ENCODE results near the gene FAM76B. TPM values are rescaled to one million over a fixed set of nuclear protein-coding genes. Genes with fewer than 3 reads are reported as not detected.

The FAM76B gene
- total RNA-seq, 4 donors from 2014 or later = 13.4 to 52.1 (median 26.8) TPM

DNA sequence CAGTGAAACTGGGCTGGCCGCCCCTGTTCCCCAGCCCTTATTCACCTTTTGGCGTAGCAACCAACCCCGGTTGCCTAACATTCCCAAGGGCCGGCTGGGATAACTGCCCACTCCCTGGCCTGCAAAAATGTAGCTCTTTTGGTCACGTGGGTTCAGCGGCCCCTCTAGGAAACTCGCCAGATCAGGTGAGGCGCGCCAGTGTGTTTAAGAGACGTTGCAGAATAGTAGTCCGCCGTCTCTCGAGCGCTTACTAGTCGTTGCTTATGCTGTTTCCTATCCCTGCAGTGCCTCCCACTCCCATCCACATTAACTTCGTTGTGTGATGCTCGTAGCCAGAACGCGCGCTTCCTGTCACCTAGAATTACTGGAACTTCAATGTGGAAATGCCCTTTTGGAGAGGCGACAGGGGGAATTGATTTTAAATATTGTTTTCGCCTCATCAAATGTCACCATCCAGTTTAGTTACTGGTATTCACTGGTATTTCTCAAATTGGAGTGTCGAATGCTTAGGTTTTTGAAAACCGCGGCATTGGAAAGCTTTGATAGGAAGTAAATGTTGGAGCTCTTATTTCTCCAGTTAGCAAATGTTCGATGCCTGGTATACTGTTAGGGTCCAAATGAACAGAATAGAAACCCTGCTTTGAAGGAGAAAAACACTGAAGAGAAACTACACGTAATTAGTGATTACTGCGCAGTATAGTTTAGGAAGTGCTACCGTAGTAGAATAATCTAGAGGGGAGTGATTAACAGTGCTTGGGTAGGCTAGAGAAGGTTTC is 1.5 kb upstream of the FAM76B start:
- peak overlapping the region; percentile 79 for H3K4me3 ChIP-seq (ENCODE audit: low read depth, poor library complexity, severe bottlenecking)
- WGBS, 2 donors = 9 to 11% methylated on average over 28 to 29 of the region's 29 CpGs
- peak; percentile 59 to 91 for DNase-seq (ENCODE audit: low spot score in 2 of 2)
- intact Hi-C loops (cut with DNase I; ENCODE audit: low total_unique reads) = no loop called here
- no peak for TF ChIP-seq POLR2A (IDR thresholded peaks at IDR 0.05)
- TF ChIP-seq, protein P1, sequence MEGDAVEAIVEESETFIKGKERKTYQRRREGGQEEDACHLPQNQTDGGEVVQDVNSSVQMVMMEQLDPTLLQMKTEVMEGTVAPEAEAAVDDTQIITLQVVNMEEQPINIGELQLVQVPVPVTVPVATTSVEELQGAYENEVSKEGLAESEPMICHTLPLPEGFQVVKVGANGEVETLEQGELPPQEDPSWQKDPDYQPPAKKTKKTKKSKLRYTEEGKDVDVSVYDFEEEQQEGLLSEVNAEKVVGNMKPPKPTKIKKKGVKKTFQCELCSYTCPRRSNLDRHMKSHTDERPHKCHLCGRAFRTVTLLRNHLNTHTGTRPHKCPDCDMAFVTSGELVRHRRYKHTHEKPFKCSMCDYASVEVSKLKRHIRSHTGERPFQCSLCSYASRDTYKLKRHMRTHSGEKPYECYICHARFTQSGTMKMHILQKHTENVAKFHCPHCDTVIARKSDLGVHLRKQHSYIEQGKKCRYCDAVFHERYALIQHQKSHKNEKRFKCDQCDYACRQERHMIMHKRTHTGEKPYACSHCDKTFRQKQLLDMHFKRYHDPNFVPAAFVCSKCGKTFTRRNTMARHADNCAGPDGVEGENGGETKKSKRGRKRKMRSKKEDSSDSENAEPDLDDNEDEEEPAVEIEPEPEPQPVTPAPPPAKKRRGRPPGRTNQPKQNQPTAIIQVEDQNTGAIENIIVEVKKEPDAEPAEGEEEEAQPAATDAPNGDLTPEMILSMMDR (IDR thresholded peaks at IDR 0.05) = no peak

DNA sequence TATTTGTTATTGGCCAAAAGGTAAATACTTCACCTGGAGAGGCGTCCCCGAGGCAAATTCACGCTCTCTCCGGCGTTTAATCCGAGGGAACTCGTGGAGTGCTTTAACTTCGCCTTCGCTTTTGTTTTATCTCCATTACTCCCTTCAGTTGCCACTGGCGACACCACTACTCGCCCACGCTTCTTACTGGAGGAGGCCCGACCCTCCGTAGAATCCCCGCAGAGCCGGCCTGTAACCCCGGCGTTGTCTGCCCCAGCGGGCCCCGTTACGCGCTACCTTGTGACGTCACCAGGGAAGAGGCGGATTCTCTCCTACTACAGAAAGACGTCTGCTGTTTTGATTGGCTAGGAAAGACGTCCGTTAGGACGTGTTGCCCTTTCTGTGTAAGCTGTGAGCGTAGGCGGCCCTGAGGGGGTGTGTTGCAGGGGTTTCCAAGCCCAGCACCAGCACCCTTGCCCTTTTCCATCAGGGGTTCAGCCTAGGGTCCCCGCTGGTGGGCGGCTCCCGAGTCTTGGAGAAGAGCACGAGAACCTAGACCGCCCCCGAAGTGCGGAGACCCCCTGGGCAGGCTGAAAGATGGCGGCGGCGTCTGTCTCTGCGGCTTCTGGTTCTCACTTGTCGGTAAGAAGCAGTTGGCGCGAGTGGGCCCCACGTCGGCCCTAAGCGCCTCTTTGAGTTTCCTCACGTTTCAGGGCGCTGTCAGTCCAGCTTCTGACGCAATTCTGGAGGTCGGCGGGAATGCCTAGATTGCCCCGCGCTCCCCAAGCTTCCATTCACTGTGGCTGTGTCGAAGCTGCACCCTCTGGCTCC is 746 bp upstream of the FAM76B start, which contains the start of gene CEP57:
Gene CEP57 (plus strand): TSS at position 376 of the 810 bp plus-strand sequence. CDS start 201 bp downstream, at position 577.
- DNase-seq (ENCODE audit: low spot score in 2 of 2) = peak; percentile 97 to 98
- intact Hi-C loops (cut with DNase I; ENCODE audit: low total_unique reads) = no loop called here
- TF ChIP-seq POLR2A (IDR thresholded peaks at IDR 0.05) = no peak
- TF ChIP-seq, protein P1 (IDR thresholded peaks at IDR 0.05) = no peak
- peak within 1 kb of the TSS; percentile 84 for H3K4me3 ChIP-seq (ENCODE audit: low read depth, poor library complexity, severe bottlenecking)
- WGBS, 2 donors = 0% methylated on average over 39 to 41 of the region's 55 CpGs

DNA sequence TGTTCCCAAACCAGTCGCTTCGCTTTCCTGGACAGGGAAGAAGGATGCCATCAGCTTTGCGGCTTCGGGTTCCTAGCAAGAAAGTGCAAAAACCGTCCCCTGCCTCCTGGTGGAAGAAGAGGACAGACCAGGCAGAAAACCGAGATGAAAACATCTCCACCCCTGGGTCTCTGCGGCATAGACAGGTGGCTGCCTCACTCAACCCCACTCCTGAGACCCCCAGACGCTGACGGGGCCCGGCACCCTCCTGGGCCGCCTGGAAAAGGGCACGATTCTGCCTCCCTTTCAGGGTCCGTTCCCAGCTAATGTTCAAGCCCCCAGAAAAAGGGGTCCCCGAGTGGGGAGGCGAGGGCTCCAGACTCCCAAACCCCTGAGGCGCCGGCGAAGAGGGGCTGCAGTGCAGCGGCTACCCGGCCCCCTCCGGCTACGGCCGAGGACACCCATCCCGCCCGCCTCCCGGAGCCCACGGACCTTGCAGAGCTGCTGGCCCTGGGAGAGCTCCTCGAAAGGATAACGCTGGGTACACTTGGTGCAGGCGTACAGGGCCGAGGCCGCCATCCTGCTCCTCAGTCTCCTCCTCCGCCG is 569 bp downstream of the FAM76B start:
- WGBS, 2 donors = 0 to 1% methylated on average over 18 to 27 of the region's 34 CpGs
- no peak for TF ChIP-seq POLR2A (IDR thresholded peaks at IDR 0.05)
- TF ChIP-seq, protein P1 (IDR thresholded peaks at IDR 0.05) = no peak
- intact Hi-C loops (cut with DNase I; ENCODE audit: low total_unique reads) = no loop called here
- peak overlapping the region; percentile 84 for H3K4me3 ChIP-seq (ENCODE audit: low read depth, poor library complexity, severe bottlenecking)
- no peak for DNase-seq (ENCODE audit: low spot score in 2 of 2)

- no peak for DNase-seq (ENCODE audit: low spot score in 2 of 2)
- H3K4me3 ChIP-seq (ENCODE audit: low read depth, poor library complexity, severe bottlenecking) = no peak overlapping the region
- 91% methylated on average over 2 of the region's 2 CpGs for WGBS, 2 donors
- intact Hi-C loops (cut with DNase I; ENCODE audit: low total_unique reads) = no loop called here
- TF ChIP-seq, protein P1 (IDR thresholded peaks at IDR 0.05) = no peak
- no peak for TF ChIP-seq POLR2A (IDR thresholded peaks at IDR 0.05)
These were observed 9.0 kb downstream of the FAM76B start for GRCh38 chr11:95780544-95780943.

- H3K4me3 ChIP-seq (ENCODE audit: low read depth, poor library complexity, severe bottlenecking) = no peak overlapping the region
- 93 to 95% methylated on average over 3 of the region's 3 CpGs for WGBS, 2 donors
- no peak for TF ChIP-seq POLR2A (IDR thresholded peaks at IDR 0.05)
- TF ChIP-seq, protein P1 (IDR thresholded peaks at IDR 0.05) = no peak
- intact Hi-C loops (cut with DNase I; ENCODE audit: low total_unique reads) = no loop called here
- no peak for DNase-seq (ENCODE audit: low spot score in 2 of 2)
These were observed 10.9 kb downstream of the FAM76B start for GRCh38 chr11:95778699-95779098.
